Measurements from ENCODE around the gene CHST5.
"Not testable (repeated sequence)": the region's sequence is repeated elsewhere in the genome, so short reads cannot be mapped to it uniquely, and the experiment has no call there.

Gene CHST5

DNA sequence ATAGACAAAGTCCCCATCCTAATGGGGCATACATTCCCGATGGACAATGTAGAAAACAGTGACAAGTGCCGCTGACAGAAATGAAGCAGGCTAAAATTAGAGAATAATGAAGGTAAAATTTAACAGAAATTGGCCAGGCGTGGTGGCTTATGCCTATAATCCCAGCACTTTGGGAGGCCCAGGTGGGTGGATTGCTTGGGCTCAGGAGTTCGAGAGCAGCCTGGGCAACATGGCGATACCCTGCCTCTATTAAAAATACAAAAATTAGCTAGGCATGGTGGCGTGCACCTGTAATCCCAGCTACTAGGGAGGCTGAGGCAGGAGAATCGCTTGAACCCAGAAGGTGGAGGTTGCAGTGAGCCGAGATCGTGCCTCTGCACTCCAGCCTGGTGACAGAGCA, 12.5 kb upstream of the CHST5 start:
- not testable (repeated sequence) for DNase-seq

DNA sequence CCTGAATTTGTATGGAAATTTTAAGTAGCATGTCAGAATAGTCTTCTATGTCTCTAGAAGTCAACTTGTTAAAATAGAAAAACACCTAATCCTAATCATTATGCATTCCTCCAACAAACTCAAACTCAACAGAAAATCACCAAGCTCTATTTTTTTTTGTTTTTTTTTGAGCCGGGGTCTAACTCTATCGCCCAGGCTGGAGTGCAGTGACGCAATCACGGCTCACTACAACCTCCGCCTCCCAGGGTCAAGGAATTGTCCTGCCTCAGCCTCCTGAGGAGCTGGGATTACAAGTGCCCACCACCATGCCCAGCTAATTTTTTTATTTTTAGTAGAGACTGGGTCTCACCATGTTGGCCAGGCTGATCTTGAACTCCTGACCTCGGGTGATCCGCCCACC, 10.4 kb upstream of the CHST5 start:
- DNase-seq = no peak

DNA sequence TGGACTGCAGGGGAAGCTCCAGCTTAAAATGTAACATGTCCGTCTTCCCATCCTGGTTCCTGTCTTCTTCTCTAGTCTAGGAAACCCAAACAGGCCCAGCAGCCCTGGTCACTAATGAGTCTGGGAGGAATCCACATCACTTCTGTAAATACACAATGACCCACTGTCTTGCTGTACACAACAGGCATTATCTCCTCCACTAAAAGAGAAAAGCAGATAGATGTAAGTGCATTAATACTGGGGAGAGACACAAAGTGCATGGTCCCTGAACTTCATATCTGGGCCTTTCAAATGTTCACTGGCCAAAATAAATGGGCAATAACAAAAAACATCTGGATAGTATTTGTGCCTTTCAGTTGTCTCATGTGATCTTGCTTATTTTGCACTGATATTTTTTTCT, 10.0 kb upstream of the CHST5 start:
- DNase-seq = not testable (repeated sequence)

DNA sequence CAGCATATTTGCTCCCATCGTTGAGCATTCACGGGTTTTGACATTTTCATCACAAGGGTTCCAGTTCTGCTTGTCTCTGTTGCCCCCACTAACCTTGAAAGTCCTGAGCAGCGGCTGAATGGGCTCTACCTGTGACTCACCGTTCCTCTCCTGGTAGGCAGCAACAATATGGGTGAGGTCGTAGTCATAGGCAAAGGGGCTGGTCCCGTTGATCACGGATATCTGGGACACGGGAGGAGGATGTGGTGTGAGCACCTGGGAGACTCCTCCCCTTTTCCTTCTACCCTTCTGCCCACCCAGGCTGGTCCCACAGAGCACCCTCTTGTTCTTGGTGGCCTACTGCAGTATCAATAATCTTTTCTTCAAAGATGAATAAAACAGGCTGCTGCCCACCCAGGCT, 6.6 kb upstream of the CHST5 start:
- not testable (repeated sequence) for DNase-seq

GRCh38 chr16:75541236-75541635, 5.3 kb upstream of the CHST5 start:
- no peak for DNase-seq

DNA sequence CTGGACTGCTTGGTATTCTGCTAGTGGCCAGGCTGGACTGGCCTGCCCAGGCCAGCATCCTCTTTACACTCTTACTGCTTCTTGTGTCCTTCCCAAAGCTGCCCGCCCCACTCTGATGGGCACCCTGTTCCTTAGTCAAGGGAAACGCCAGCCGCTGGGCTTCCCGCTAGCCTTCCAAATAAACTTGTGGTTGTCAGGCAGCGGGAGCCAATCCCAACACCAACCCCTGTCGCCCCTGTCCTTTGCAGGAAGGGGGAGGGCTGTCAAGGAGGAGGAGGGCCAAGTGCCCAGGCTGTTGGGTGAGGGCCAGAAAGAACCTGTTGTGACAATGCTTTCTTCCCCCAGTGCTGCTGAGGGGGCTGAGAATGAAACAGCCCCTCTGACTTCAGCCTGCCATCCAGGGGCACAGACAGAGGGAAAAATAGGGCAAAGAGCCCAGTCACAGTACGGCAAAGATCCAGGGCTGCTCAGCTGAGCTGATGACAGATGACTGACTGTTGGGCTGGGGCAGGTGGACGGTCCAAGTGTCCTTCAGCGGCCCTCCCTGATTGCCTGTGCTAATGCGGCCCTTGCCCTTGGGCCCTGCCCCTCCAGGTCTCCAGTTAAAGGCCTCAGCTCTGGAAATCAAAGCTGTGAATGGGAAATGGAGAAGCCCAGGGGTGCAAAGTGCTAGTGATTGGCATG, 3.1 kb upstream of the CHST5 start:
- DNase-seq = not testable (repeated sequence)

DNA sequence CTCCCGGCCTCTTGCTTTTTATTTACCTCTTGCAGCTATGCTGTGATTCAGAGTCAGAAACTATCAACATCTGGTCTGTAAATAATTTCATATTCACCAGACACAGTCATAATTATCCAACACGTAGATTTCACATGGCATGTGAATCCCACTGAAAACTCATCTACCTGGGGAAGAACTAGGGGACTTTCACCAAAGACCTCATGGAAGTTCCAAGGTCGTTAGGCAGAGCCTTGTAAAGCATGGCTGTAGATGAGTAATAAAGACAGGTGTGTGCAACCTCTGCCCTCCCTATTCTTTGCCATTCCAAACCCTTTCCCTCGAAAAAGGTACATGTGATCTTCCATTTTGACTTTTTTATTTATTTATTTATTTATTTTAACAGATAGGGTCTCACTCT, 1.9 kb upstream of the CHST5 start:
- no peak for DNase-seq

- no peak for DNase-seq
Observed at GRCh38 chr16:75535211-75535843, 581 bp downstream of the CHST5 start.

DNA sequence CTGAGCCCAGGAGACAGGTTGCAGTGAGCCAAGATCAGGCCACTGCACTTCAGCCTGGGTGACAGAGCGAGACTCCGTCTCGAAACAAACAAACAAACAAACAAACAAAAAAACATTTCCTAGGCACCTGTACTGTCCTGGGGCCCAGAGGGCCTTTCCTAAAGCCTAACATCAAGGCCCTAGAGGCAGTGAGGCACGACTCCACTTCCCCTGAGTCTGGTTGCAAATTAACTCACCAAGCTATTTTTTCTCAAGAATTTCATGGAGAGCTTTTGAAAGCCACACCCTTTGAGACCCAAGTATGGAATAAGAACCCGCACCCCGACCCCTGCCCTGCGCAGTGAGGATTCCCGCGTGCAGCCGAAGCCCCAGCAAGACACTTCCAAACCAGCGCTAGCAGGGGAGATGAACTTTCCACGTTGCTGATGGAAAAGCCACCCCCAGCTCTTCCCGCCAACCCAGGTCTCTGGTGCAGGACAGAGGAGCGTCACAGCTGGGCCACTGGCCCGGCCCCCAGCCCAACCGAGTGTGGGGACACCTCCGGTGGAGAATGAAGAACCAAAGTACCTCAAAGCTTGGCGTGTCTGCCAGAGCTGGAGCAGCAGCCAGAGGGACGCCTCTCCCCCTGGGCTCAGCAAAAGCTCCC, 1.2 kb downstream of the CHST5 start:
- DNase-seq = no peak

DNA sequence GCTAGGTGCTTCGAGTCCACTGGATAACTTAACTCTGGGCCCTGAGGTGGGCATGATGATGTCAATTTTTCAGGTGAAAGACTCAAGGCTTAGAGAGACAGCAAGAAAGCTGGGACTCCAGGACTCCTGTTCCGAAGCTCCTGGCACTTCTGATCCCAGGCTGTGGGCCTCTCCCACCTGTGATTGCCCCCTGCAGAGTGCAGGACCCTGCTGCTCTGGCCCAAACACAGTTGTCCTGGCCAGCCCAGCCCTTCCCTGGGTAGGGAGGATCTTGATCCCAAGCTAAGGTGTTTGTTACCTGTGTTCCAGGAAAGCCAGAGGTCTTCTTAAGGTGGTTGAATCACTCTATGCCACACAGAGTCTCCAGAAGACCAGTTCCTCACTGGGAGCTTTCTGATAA, 3.1 kb downstream of the CHST5 start:
- DNase-seq = no peak

- no peak for DNase-seq
Observed at GRCh38 chr16:75532142-75532765, 3.7 kb downstream of the CHST5 start.

DNA sequence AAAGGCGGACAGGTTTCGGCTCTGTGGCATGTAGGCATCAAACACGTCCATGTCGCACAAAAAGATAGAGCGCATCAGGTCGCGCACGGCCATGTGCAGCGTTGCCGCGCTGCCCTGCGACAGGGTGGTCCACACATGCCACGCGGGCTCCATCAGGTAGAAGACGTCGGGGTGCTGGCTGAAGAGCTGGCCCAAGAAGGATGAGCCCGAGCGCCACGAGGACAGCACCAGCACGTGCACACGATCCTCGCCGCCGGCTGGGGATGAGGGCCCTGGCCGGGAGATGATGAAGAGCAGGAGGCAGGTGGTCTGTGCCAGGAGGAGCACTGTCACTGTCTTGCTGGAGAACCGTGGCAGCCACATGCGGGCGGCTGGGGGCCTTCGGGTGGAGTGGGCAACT, 5.9 kb downstream of the CHST5 start:
- DNase-seq = no peak

GRCh38 chr16:75529056-75529905, 6.6 kb downstream of the CHST5 start:
- no peak for DNase-seq

GRCh38 chr16:75527825-75528299, 8.0 kb downstream of the CHST5 start:
- no peak for DNase-seq

- no peak for DNase-seq
Observed at GRCh38 chr16:75526032-75526790, 9.7 kb downstream of the CHST5 start.

GRCh38 chr16:75519175-75519574, 16.7 kb downstream of the CHST5 start:
- no peak for DNase-seq

DNA sequence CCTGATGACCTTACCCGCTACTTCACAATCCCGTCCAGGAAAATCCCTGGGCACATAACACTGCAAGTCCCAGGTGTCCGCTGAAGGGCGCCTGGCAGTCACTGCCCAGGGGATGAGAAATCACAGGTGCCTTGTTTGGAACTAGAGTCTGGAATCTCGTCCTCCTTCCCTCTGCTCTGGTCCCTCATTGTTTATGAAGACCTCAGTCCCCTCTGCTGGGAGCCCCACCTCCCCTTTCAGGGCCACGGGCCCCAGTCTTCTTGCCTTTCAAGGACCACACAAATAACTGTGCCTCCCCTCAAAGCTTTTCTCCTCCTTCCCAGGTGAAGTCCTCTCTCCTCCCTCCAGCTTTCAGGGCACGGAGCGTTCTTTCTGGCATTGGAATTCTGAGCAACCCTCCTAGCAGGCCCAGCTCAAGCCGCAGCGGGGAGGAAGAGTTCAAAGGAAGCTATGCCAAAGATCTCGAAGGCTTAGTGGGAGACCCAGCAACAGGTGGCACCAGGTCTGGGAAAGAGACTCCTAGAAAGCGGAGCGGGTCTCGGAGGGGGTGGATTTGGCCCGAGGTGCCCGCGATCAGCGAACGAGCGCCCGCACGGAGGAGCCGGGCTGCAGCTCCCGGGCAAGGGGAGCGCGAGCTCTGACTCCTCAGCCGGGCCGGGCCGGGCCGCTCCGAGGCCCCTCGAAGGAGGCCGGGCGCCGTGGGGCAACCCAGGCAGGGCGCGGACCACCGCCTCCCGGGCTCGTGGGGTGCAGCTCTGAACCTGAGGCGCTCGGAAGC, 19.5 kb downstream of the CHST5 start:
- peak; percentile 11 for DNase-seq

- DNase-seq = no peak
Observed at GRCh38 chr16:75514296-75514695, 21.6 kb downstream of the CHST5 start.

DNA sequence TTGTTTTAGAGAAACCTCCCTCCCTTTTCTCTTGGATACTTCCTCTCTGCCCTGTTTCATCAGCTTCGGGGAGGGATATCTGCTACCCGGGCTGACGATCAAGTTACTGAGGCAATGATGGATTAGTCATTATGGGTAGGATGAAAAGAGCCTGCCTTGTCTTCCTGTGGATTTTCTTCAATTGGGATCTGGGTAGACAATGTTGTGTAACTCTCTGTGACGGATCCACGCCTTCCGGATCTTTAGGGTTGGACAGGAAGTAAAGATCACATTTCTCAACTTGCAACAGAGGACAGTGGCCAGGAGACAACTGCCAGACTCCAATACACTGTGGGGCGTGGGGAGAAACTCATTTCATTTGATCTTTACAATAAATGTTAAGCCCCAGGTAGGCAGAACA, 29.3 kb downstream of the CHST5 start:
- DNase-seq = no peak

DNA sequence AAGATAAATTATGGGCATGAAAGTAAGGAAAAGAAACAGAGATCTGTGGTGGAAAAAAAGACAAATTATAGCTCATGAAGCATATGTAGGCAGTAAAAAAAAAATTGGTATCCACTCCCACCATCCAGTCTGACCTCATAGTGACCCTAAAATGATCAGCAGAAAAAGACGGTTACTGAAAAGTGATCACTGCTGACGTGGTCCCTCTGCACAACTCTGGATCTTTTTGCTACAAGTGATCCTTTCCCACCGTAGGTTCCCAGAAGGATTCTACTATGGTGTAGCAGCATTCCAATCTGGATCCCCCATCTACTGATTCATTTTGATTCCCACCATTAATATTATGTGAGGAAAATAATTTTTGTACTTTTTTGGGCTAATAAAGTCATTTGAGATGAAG, 29.8 kb downstream of the CHST5 start:
- DNase-seq = no peak

DNA sequence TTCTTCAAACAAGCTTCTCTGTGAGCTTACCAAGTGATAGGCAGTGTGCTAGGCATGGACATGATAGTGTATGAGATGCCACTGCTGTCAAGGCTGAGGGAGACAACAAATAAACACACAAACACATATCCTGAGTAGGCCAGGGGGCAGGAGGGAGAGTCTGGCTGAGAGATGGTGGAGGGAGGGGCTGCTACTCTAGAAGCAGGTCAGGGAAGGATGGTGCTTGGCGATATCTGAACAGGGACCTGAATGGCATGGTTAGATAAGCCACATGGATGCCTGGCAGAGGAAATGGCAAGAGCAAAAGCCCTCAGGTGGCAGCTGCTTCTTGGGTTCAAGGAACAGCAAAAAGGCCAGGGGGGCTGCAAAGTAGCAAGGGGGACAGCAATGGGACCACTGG, 32.1 kb downstream of the CHST5 start:
- no peak for DNase-seq

Measured in activated T-cell treated with anti-CD3 and anti-CD28 coated beads for 4 hours (primary cell).